Chondrocyte (in vitro differentiated cells): ENCODE data around the gene DNASE1L2. TPM values are rescaled to one million over a fixed set of nuclear protein-coding genes. Genes with fewer than 3 reads are reported as not detected.

Source experiments
- DNase-seq: peaks from one replicate; pipeline ENCODE4 v3.0.0; 2021; ENCODE audit warnings: mixed read lengths, low spot score
- H3K27ac Mint-ChIP-seq: one replicate; pipeline ENCODE4 v1.8.0; 2021; ENCODE audit warnings: mild to moderate bottlenecking, moderate library complexity, mixed read lengths; ENCODE audit not compliant: unreplicated experiment
- H3K27me3 Mint-ChIP-seq: 2 replicates; pipeline ENCODE4 v1.8.0; 2021; ENCODE audit warnings: low read depth, mixed read lengths
- H3K36me3 Mint-ChIP-seq: 2 replicates; pipeline ENCODE4 v1.8.0; 2021; ENCODE audit warnings: low read depth, mixed read lengths
- H3K4me1 Mint-ChIP-seq: 2 replicates; pipeline ENCODE4 v1.8.0; 2021; ENCODE audit warnings: low read depth, mild to moderate bottlenecking, mixed read lengths
- H3K4me3 Mint-ChIP-seq: one replicate; pipeline ENCODE4 v1.8.0; 2021; ENCODE audit warnings: mild to moderate bottlenecking, moderate library complexity, mixed read lengths; ENCODE audit not compliant: unreplicated experiment
- H3K9me3 Mint-ChIP-seq: 2 replicates; pipeline ENCODE4 v1.8.0; 2021; ENCODE audit warnings: low read depth, mixed read lengths
- total RNA-seq: library from RNA; stranded (reverse); gene quantifications from 3 replicates; pipeline ENCODE4 v1.2.1, GENCODE V29; 2021
- TF ChIP-seq, protein P1 (sequence below): fragments of 200-600 bp; sonication (generic); IDR thresholded peaks from 2 replicates; pipeline ENCODE4 v1.5.0; 2021; ENCODE audit warnings: antibody characterized with exemption, mild to moderate bottlenecking, moderate library complexity

Gene DNASE1L2
- total RNA-seq, 1 donor from 2014 or later = 0.97 TPM

DNA sequence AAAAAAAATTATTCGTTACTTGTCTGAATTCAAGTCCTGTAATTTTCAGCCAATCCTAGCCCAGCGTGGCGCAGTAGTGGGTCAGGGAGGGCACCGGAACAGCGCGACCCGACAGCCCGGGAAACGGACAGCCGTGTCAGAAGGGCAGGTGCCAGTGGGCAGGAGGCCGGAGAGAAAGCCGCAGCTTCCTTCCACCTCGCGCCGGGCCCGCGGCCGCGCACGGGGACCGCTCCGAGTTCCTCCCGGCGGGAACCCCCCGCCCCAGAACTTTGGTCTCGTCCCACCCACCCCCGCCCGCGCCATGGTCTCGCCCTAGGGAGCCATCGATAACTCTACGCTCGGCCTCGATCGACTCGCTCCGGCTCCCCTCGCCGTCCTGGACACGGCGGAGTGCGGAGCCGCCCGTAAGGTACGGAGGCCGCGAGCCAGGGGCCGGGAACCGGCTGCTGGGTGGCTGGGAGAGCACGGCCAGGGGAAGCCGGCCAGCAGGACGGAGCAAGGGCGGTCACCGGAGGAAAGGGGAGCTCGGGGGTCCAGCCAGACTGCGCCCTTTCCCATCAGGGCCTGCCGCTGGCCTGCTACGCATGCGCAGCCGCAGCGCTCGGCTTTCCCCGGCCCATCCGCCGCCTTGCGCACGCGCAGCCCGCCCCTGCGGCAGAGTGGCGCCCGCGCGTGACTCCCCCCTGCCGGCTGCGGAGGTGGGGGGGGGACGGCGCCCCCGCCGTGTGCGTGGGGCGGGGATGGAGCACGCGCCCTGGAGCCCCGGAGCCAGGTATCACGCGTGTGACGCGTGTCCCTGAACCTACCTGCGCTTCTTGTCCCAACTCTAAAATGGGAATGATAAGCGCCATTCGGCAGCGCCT is 30.9 kb upstream of the DNASE1L2 start, which contains the start of gene MLST8:
Gene MLST8, plus strand, starts transcription at position 351 of the 863 bp plus-strand sequence. CDS start 632 bp downstream, outside the sequence.
- Mint-ChIP-seq H3K36me3 (peaks cover 7% of the 10 kb centered on the region), H3K4me1 (peaks cover 20% of the 10 kb centered on the region), H3K9me3 (no peaks in the 10 kb centered on the region), H3K4me3 (peak within 1 kb of the TSS; percentile 81), H3K27ac (peak within 1 kb of the TSS; percentile 82), H3K27me3 (no peaks in the 10 kb centered on the region)
- DNase-seq = no peak
- TF ChIP-seq, protein P1, sequence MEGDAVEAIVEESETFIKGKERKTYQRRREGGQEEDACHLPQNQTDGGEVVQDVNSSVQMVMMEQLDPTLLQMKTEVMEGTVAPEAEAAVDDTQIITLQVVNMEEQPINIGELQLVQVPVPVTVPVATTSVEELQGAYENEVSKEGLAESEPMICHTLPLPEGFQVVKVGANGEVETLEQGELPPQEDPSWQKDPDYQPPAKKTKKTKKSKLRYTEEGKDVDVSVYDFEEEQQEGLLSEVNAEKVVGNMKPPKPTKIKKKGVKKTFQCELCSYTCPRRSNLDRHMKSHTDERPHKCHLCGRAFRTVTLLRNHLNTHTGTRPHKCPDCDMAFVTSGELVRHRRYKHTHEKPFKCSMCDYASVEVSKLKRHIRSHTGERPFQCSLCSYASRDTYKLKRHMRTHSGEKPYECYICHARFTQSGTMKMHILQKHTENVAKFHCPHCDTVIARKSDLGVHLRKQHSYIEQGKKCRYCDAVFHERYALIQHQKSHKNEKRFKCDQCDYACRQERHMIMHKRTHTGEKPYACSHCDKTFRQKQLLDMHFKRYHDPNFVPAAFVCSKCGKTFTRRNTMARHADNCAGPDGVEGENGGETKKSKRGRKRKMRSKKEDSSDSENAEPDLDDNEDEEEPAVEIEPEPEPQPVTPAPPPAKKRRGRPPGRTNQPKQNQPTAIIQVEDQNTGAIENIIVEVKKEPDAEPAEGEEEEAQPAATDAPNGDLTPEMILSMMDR = peak; percentile 62

DNA sequence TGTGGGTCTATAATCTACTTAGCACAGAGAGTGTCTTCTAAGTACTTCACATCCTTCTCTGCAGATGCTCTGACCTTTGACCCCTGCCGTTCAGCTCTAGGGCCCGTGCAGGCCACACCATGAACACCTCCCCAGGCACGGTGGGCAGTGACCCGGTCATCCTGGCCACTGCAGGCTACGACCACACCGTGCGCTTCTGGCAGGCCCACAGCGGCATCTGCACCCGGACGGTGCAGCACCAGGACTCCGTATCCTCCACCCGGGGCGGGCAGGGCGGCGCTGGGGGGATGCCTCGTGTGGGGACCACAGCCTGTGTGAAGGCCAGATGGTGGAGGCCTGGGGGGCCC is 30.3 kb upstream of the DNASE1L2 start:
- Mint-ChIP-seq H3K9me3 (no peaks in the 10 kb centered on the region), H3K4me3 (peak overlapping the region; percentile 81), H3K4me1 (peaks cover 20% of the 10 kb centered on the region), H3K36me3 (peaks cover 7% of the 10 kb centered on the region), H3K27me3 (no peaks in the 10 kb centered on the region), H3K27ac (peak overlapping the region; percentile 69)
- DNase-seq = no peak
- TF ChIP-seq, protein P1 = peak; percentile 21

DNA sequence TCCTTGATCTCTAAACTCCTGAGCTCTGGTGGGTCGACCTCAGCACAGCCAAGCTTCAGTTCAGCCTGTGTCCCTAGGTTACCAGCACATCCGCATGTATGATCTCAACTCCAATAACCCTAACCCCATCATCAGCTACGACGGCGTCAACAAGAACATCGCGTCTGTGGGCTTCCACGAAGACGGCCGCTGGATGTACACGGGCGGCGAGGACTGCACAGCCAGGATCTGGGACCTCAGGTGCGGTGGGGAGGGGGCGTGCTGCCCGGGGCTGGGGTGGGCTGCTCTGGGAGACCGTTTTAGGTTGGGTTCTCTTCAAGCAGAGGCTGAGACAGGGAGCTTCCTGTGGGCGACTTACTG is 29.8 kb upstream of the DNASE1L2 start:
- Mint-ChIP-seq H3K36me3 (peaks cover 7% of the 10 kb centered on the region), H3K27ac (peak overlapping the region; percentile 51), H3K4me1 (peaks cover 20% of the 10 kb centered on the region), H3K9me3 (no peaks in the 10 kb centered on the region), H3K27me3 (no peaks in the 10 kb centered on the region), H3K4me3 (peak overlapping the region; percentile 81)
- no peak for DNase-seq
- TF ChIP-seq, protein P1 = no peak

GRCh38 chr16:2206780-2207433 is 29.3 kb upstream of the DNASE1L2 start:
- no peaks in the 10 kb centered on the region for H3K27me3 Mint-ChIP-seq
- H3K27ac Mint-ChIP-seq = peak overlapping the region; percentile 51
- H3K4me3 Mint-ChIP-seq = peak overlapping the region; percentile 81
- TF ChIP-seq, protein P1 = no peak
- no peaks in the 10 kb centered on the region for H3K9me3 Mint-ChIP-seq
- peaks cover 23% of the 10 kb centered on the region for H3K4me1 Mint-ChIP-seq
- H3K36me3 Mint-ChIP-seq = peaks cover 7% of the 10 kb centered on the region
- DNase-seq = no peak

DNA sequence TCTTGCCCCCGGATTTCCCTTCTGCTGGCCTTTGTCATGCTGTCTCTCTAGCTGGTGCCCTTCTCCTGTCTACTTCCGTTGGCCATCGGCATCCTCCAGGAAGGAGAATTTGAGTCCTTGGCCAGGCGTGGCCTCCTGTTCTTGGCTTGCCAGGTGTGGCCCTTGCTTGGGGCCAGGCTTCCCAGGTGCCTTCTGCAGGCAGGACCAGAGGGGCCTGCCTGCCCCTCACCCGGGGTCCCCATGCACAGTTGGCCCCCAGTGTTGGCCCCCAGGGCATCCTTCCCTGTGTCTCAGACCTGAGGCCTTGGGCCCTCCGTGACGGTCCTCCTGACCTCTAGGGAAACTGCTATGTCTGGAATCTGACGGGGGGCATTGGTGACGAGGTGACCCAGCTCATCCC is 28.4 kb upstream of the DNASE1L2 start:
- TF ChIP-seq, protein P1 = no peak
- Mint-ChIP-seq H3K9me3 (no peaks in the 10 kb centered on the region), H3K4me3 (no peak overlapping the region), H3K27ac (no peak overlapping the region), H3K4me1 (peaks cover 33% of the 10 kb centered on the region), H3K27me3 (no peaks in the 10 kb centered on the region), H3K36me3 (peaks cover 7% of the 10 kb centered on the region)
- no peak for DNase-seq
